H1 (cell line): ENCODE results near the gene NFAM1. TPM values are rescaled to one million over a fixed set of nuclear protein-coding genes. Genes with fewer than 3 reads are reported as not detected.

Source experiments
- CTCF ChIA-PET: fragments of 300-600 bp; sonication (Branson Sonifier 250); formaldehyde crosslinking; loops from one replicate; lab custom pipeline; 2021; ENCODE audit not compliant: partially characterized antibody; lab: Charles Lee
- POLR2A ChIA-PET: fragments of 300-600 bp; sonication (Branson Sonifier 250); formaldehyde crosslinking; loops from one replicate; lab custom pipeline; 2021; ENCODE audit warnings: inconsistent platforms; ENCODE audit not compliant: partially characterized antibody; lab: Charles Lee
- DNase-seq, 2 experiments: peaks; one replicate each; pipeline versions ENCODE4 v3.0.0 to v3.0.0-alpha.2; 2010 to 2022; ENCODE audit warnings: low spot score in 2 of 2, low read depth in 1 of 2, mixed read lengths in 1 of 2
- FAIRE-seq: peaks from 2 replicates; lab custom pipeline; 2011; peaks lifted over from hg19 to GRCh38; lab: Jason Lieb, UNC
- H2AFZ ChIP-seq: 2 replicates; pipeline ENCODE4 v1.8.1; 2012; ENCODE audit warnings: low read length, inconsistent platforms
- H2AK5ac ChIP-seq: 2 replicates; pipeline ENCODE4 v1.6.1; 2013; ENCODE audit warnings: low read depth, low read length
- H2BK120ac ChIP-seq: replicated peaks from 2 replicates; pipeline ENCODE3; 2013; ENCODE audit warnings: low read depth, low read length, inconsistent platforms
- H2BK12ac ChIP-seq: 2 replicates; pipeline ENCODE4 v1.6.1; 2013; ENCODE audit warnings: low read depth, low read length
- H2BK15ac ChIP-seq: 2 replicates; pipeline ENCODE4 v1.6.1; 2013; ENCODE audit warnings: low read length
- H2BK20ac ChIP-seq: 2 replicates; pipeline ENCODE4 v1.6.1; 2013; ENCODE audit warnings: low read length
- H2BK5ac ChIP-seq: 2 replicates; pipeline ENCODE4 v1.6.1; 2013; ENCODE audit warnings: low read depth, low read length
- H3K14ac ChIP-seq: 2 replicates; pipeline ENCODE4 v1.6.1; 2013; ENCODE audit warnings: inconsistent platforms; ENCODE audit not compliant: insufficient read length
- H3K18ac ChIP-seq: 2 replicates; pipeline ENCODE4 v1.6.1; 2013; ENCODE audit warnings: low read length; ENCODE audit errors: extremely low read depth
- H3K23ac ChIP-seq: 2 replicates; pipeline ENCODE4 v1.6.1; 2013; ENCODE audit warnings: inconsistent platforms; ENCODE audit not compliant: insufficient read length
- H3K23me2 ChIP-seq: 2 replicates; pipeline ENCODE4 v1.6.1; 2013; ENCODE audit warnings: low read depth, low read length
- H3K27ac ChIP-seq: 2 replicates; pipeline ENCODE4 v1.6.1; 2011; ENCODE audit warnings: low read depth, low read length, inconsistent platforms
- H3K27me3 ChIP-seq, 4 experiments: replicated peaks in 1 of 4; 1 replicate in 1 of 4; 2 replicates in 3 of 4; pipeline versions ENCODE4 v1.6.1 to v1.8.1; 2011 to 2013; ENCODE audit warnings: low read length in 3 of 4, mild to moderate bottlenecking in 3 of 4, inconsistent platforms in 2 of 4, mixed read lengths in 2 of 4, moderate library complexity in 1 of 4; ENCODE audit not compliant: control insufficient read depth in 3 of 4, insufficient read depth in 3 of 4; ENCODE audit errors: extremely low read depth in 1 of 4
- H3K36me3 ChIP-seq, 4 experiments: 2 replicates each; pipeline versions ENCODE4 v1.6.1 to v1.8.1; 2011 to 2013; ENCODE audit warnings: mild to moderate bottlenecking in 4 of 4, low read length in 3 of 4, moderate library complexity in 2 of 4, control low read depth in 1 of 4, inconsistent platforms in 1 of 4; ENCODE audit not compliant: insufficient read depth in 4 of 4, control insufficient read depth in 2 of 4
- H3K4ac ChIP-seq: replicated peaks from 2 replicates; pipeline ENCODE3; 2013; ENCODE audit warnings: low read length, low read depth, mixed read lengths, inconsistent platforms; ENCODE audit not compliant: insufficient read length
- H3K4me1 ChIP-seq, 4 experiments: replicated peaks in 1 of 4; 1 replicate in 1 of 4; 2 replicates in 3 of 4; pipeline versions ENCODE4 v1.6.1 to v1.8.1; 2011 to 2013; ENCODE audit warnings: low read length in 3 of 4, inconsistent platforms in 2 of 4, mixed read lengths in 1 of 4; ENCODE audit not compliant: insufficient read depth in 4 of 4, control insufficient read depth in 3 of 4
- H3K4me2 ChIP-seq, 2 experiments: 2 replicates each; pipeline versions ENCODE4 v1.6.1 to v1.8.1; 2011 to 2013; ENCODE audit warnings: low read depth in 2 of 2, low read length in 2 of 2, control low read depth in 1 of 2, inconsistent platforms in 1 of 2, mild to moderate bottlenecking in 1 of 2; ENCODE audit not compliant: insufficient read depth in 1 of 2
- H3K4me3 ChIP-seq, 4 experiments: fragments of 200-600, 300-600 bp in 1 of 4; sonication (generic), shearing (Covaris generic), sonication (Bioruptor Twin) in 1 of 4; 2 replicates each; pipeline versions ENCODE4 v1.5.1 to v1.8.1; 2011 to 2016; ENCODE audit warnings: low read length in 4 of 4, low read depth in 3 of 4, control low read depth in 2 of 4, inconsistent platforms in 2 of 4, mild to moderate bottlenecking in 2 of 4, mixed read lengths in 1 of 4, moderate library complexity in 1 of 4; ENCODE audit not compliant: insufficient read depth in 2 of 4; ENCODE audit errors: extremely low read depth in 1 of 4
- H3K56ac ChIP-seq: replicated peaks from 2 replicates; pipeline ENCODE3; 2013; ENCODE audit warnings: low read depth, mild to moderate bottlenecking, mixed read lengths, low read length, inconsistent platforms; ENCODE audit not compliant: insufficient read length
- H3K79me1 ChIP-seq: 2 replicates; pipeline ENCODE4 v1.6.1; 2013; ENCODE audit warnings: low read depth, low read length, control low read depth
- H3K79me2 ChIP-seq, 2 experiments: 2 replicates each; pipeline versions ENCODE4 v1.6.1 to v1.8.1; 2012 to 2013; ENCODE audit warnings: low read length in 2 of 2, mild to moderate bottlenecking in 2 of 2, inconsistent platforms in 1 of 2; ENCODE audit not compliant: insufficient read depth in 2 of 2, control insufficient read depth in 1 of 2
- H3K9ac ChIP-seq, 4 experiments: replicated peaks in 1 of 4; 1 replicate in 1 of 4; 2 replicates in 3 of 4; pipeline versions ENCODE4 v1.6.1 to v1.8.1; 2011 to 2013; ENCODE audit warnings: low read depth in 3 of 4, low read length in 3 of 4, control low read depth in 2 of 4, mild to moderate bottlenecking in 2 of 4, moderate library complexity in 2 of 4, inconsistent platforms in 1 of 4; ENCODE audit errors: extremely low read depth in 1 of 4
- H3K9me3 ChIP-seq, 2 experiments: 2 replicates each; pipeline versions ENCODE4 v1.6.1 to v1.8.1; 2012 to 2013; ENCODE audit warnings: mild to moderate bottlenecking in 2 of 2, moderate library complexity in 2 of 2, control low read depth in 1 of 2, inconsistent platforms in 1 of 2, low read depth in 1 of 2, low read length in 1 of 2, mixed read lengths in 1 of 2; ENCODE audit not compliant: insufficient read depth in 2 of 2
- H4K20me1 ChIP-seq, 2 experiments: replicated peaks in 1 of 2; 2 replicates each; pipeline versions ENCODE3 to v1.8.1; 2011 to 2013; ENCODE audit warnings: inconsistent platforms in 2 of 2, low read length in 2 of 2, mild to moderate bottlenecking in 1 of 2; ENCODE audit not compliant: insufficient read depth in 2 of 2, control insufficient read depth in 1 of 2
- H4K5ac ChIP-seq: 2 replicates; pipeline ENCODE4 v1.6.1; 2013; ENCODE audit warnings: low read length, low read depth, mixed read lengths, inconsistent platforms; ENCODE audit not compliant: insufficient read length
- H4K8ac ChIP-seq: 2 replicates; pipeline ENCODE4 v1.8.0; 2013; ENCODE audit warnings: mild to moderate bottlenecking, moderate library complexity, low read length, inconsistent platforms; ENCODE audit not compliant: insufficient read depth; ENCODE audit errors: extremely low read depth
- H4K91ac ChIP-seq: replicated peaks from 2 replicates; pipeline ENCODE3; 2013; ENCODE audit warnings: low read length, mixed read lengths, inconsistent platforms; ENCODE audit not compliant: insufficient read length
- BACH1 ChIP-seq: IDR thresholded peaks from 2 replicates; pipeline ENCODE4 v1.6.1; 2012; ENCODE audit warnings: low read length, improper control_type of control experiment
- PHF8 ChIP-seq: fragments of 200-600 bp; sonication (generic); conservative IDR thresholded peaks from 2 replicates; pipeline ENCODE4 v1.7.1; 2012; ENCODE audit warnings: low read depth, mild to moderate bottlenecking, inconsistent platforms, low read length, moderate library complexity
- RBBP5 ChIP-seq: IDR thresholded peaks from 2 replicates; pipeline ENCODE4 v1.7.1; 2012; ENCODE audit warnings: low read depth, mild to moderate bottlenecking, inconsistent platforms, low read length, moderate library complexity, borderline replicate concordance
- RXRA ChIP-seq: IDR thresholded peaks from 2 replicates; pipeline ENCODE4 v1.6.1; 2011; ENCODE audit warnings: low read depth, mild to moderate bottlenecking, low read length, moderate library complexity; ENCODE audit not compliant: insufficient read depth
- WGBS, 2 experiments: shearing (Covaris generic) in 1 of 2; methylation state at CpG; one replicate each; pipeline versions ENCODE4 v1.1.6 to v1.1.7; 2013 to 2015; ENCODE audit warnings: low lambda C conversion rate in 2 of 2, mixed read lengths in 2 of 2, inconsistent platforms in 1 of 2, low coverage in 1 of 2, missing lambda C conversion rate in 1 of 2; ENCODE audit not compliant: insufficient replicate concordance in 2 of 2, insufficient coverage in 1 of 2, insufficient read length in 1 of 2; ENCODE audit errors: extremely low coverage in 1 of 2, missing lambda C conversion rate in 1 of 2; 5-methylcytosine and 5-hydroxymethylcytosine counted together
- polyA plus RNA-seq, 7 experiments: library from polyadenylated mRNA; depleted of rRNA in 3 of 7; stranded (reverse) in 5 of 7; unstranded in 2 of 7; fragments of >200 nt in 5 of 7; fragments of 200-250 nt in 2 of 7; gene quantifications; 1 replicate in 5 of 7; 2 replicates in 1 of 7; 4 replicates in 1 of 7; pipeline versions ENCODE4 v1.2.1 to v1.2.3, GENCODE V29; 2011 to 2013; ENCODE audit warnings: missing spikeins in 2 of 7, mixed read lengths in 2 of 7
- total RNA-seq: library from RNA; stranded (reverse); fragmentation: NEBNext Ultra II Directional; extraction: Animal tissue kit (Norgen Biotek cat#: 25700); gene quantifications from 2 replicates; pipeline ENCODE4 v1.2.1, GENCODE V29; 2021
- TF ChIP-seq, protein P1 (sequence below), 3 experiments: IDR thresholded peaks; 1 replicate in 2 of 3; 2 replicates in 1 of 3; pipeline versions ENCODE4 v1.5.1 to v1.6.1; 2011; ENCODE audit warnings: low read length in 3 of 3, mild to moderate bottlenecking in 3 of 3, inconsistent platforms in 2 of 3, low read depth in 1 of 3, moderate library complexity in 1 of 3; ENCODE audit not compliant: insufficient read depth in 1 of 3; ENCODE audit errors: control extremely low read depth in 1 of 3

Gene NFAM1
- total and polyA plus RNA-seq, 2 of the 8 experiments (the other 6 are each of a cell fraction or from before 2014, with no cell fraction given), result 0.62 to 0.73 TPM

DNA sequence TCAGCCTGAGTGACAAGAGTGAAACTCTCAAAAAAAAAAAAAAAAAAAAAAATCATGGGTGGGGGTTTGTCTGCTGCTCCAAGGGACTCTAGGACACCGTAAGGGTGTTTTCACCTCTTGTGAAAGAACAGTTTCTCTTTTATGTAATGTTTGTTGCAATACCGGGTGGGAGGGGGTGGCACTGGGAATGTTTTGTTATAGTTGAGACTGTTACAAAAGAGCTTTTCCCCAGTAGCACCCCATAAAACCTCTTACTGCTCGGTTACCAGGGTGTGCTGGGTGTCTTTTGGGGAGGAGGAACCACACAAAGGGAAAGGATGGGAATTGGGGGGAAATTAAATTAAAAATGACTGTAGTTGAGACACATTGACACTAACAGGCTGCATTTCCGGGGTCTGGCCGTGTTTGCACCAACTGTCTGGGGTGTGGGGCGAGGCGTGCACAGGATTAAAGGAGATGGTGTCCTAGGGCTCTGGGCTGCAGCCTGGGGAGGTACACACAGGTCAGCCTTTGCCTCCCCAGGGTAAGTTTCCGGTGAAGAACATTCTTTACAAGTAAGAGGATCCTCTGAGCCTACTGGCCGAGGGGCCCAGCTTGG is 1.6 kb downstream of the NFAM1 start:
- no peak overlapping the region for H3K23ac ChIP-seq
- H3K4ac ChIP-seq, result no peak overlapping the region
- H3K79me2 ChIP-seq, result no peaks in the 10 kb centered on the region
- no peak overlapping the region for H3K4me3 ChIP-seq
- POLR2A ChIA-PET, result interaction anchor here (1.4 to 1.7 kb wide), 2 partner anchors 12 to 62 kb away, joined by 4 to 5 read pairs; no protein-coding TSS in a partner anchor
- DNase-seq (no peak), FAIRE-seq (no peak)
- WGBS, 2 experiments, result 89% methylated on average over 9 of the region's 9 CpGs; no CpG with 5 or more reads in 1 of the 2 experiments
- H3K4me2 ChIP-seq, result no peak overlapping the region
- H3K27ac ChIP-seq, result no peak overlapping the region
- H2BK15ac ChIP-seq, result no peak overlapping the region
- no peak overlapping the region for H3K14ac ChIP-seq
- H2BK12ac ChIP-seq, result no peak overlapping the region
- H2BK5ac ChIP-seq, result no peak overlapping the region
- H3K27me3 ChIP-seq, result peaks cover 0 to 5% (median 3%) of the 10 kb centered on the region in 4 experiments; a peak in 3 of 7 replicates
- H4K20me1 ChIP-seq, result no peaks in the 10 kb centered on the region
- H3K4me1 ChIP-seq, result peaks cover 6 to 19% (median 16%) of the 10 kb centered on the region in 4 experiments
- no peak overlapping the region for H2BK120ac ChIP-seq
- no peak overlapping the region for H2BK20ac ChIP-seq
- no peaks in the 10 kb centered on the region for H3K36me3 ChIP-seq
- no peak overlapping the region for H4K91ac ChIP-seq
- no peak overlapping the region for H2AK5ac ChIP-seq
- H3K23me2 ChIP-seq, result no peaks in the 10 kb centered on the region
- H3K9ac ChIP-seq, result no peak overlapping the region
- no peak overlapping the region for H4K5ac ChIP-seq
- CTCF ChIA-PET, result interaction anchor here (1.2 to 8.0 kb wide), 6 partner anchors 10 to 314 kb away, joined by 3 to 48 read pairs (median 6); no protein-coding TSS in a partner anchor
- no peaks in the 10 kb centered on the region for H3K9me3 ChIP-seq
- H2AFZ ChIP-seq, result no peak overlapping the region
- no peaks in the 10 kb centered on the region for H3K79me1 ChIP-seq
- H4K8ac ChIP-seq, result no peak overlapping the region
- H3K56ac ChIP-seq, result no peak overlapping the region
- H3K18ac ChIP-seq, result no peak overlapping the region
- TF ChIP-seq BACH1 (no peak), PHF8 (no peak), RXRA (no peak), RBBP5 (no peak)
- TF ChIP-seq, protein P1, sequence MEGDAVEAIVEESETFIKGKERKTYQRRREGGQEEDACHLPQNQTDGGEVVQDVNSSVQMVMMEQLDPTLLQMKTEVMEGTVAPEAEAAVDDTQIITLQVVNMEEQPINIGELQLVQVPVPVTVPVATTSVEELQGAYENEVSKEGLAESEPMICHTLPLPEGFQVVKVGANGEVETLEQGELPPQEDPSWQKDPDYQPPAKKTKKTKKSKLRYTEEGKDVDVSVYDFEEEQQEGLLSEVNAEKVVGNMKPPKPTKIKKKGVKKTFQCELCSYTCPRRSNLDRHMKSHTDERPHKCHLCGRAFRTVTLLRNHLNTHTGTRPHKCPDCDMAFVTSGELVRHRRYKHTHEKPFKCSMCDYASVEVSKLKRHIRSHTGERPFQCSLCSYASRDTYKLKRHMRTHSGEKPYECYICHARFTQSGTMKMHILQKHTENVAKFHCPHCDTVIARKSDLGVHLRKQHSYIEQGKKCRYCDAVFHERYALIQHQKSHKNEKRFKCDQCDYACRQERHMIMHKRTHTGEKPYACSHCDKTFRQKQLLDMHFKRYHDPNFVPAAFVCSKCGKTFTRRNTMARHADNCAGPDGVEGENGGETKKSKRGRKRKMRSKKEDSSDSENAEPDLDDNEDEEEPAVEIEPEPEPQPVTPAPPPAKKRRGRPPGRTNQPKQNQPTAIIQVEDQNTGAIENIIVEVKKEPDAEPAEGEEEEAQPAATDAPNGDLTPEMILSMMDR (IDR thresholded peaks at IDR 0.05; ENCODE audit: control extremely low read depth in 1 of 3, insufficient read depth in 1 of 3, low read depth in 1 of 3, low read length in 3 of 3), result no peak
